Left renal cortex interstitium (tissue), 4 donors: ENCODE data around the gene CALCOCO1. TPM values are rescaled to one million over a fixed set of nuclear protein-coding genes. Genes with fewer than 3 reads are reported as not detected.
"Not testable (repeated sequence)": the region's sequence is repeated elsewhere in the genome, so short reads cannot be mapped to it uniquely, and the experiment has no call there.

Experiments used
- DNase-seq, 4 donors: peaks; one replicate each; pipeline ENCODE4 v3.0.0-alpha.2; 2013; ENCODE audit warnings: low read depth in 4 of 4, low spot score in 2 of 4, missing footprints in 1 of 4
- polyA plus RNA-seq, 4 donors: library from polyadenylated mRNA; unstranded; fragments of 120-200 nt; gene quantifications; one replicate each; pipeline ENCODE4 v1.2.1, GENCODE V29; 2013; ENCODE audit not compliant: insufficient read length in 4 of 4

The CALCOCO1 gene
- polyA plus RNA-seq, 4 donors: 111 to 148 (median 133) TPM

DNA sequence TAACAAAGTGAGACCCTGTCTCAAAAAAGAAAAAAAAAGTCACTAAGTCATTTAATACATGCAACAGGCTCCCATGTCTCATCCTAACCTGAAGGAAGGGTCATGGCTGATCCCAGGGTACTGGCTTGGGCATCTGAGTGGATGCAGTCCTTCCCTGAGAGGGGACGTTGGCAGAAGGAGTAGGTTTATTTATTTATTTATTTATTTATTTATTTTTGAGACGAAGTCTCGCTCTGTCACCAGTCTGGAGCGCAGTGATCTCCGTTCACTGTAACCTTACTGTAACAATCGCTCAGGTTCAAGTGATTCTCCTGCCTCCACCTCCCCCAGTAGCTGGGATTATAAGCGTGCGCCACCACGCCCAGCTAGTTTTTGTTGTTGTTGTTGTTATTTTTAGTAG, 7.2 kb upstream of the CALCOCO1 start:
- no peak for DNase-seq

DNA sequence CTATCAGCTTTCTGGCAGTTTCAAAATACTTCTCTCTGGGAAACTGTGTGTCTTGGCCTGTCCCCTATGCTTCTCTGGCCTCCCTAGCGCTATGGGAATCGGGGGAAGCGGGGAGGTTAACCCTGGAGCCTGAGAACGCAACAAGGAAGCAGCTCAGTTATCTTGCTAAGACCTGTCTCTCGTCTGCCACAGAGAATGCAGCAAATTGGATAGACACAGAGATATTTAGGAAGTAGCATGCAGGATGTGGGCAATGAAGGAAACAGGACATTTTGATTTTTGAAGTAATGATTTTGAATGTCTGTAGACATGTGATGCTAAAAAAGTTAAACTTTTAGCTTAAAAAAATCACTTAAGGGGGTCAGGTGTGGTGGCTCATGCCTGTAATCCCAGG, 6.6 kb upstream of the CALCOCO1 start:
- DNase-seq: no peak

DNA sequence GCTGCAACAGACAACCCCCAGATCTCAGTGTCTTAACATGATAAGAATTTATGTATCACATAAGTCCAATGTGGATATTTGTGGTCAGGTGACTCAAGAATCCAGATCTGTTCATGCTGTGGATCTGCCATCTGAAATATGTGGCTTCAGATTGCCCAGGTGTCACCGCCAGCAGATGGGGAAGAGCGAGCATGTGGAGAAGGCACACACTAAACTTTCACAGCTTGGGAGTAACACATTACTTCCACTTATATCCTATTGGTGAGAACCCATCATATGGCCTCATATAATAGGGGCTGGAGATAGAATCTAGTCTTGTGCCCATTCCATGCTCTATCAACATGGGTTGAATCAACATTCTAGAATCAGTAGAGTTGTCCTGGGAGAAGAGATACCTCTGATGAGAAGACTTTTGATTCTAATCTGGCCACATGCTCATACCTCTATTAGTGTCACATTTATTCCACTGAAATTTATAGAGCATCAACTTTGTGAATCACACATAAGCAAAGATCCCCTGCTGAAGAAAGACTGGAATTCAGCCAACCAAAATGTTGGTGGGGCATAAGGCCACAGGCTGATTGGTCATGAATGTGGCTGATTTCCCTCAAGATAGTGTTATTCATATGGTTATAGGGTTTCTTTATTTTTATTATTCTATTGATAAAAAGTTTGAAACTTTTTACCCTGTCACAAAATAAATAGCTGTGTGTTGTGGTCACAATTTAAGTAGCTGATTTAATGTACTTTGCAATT, 6.0 kb upstream of the CALCOCO1 start:
- no peak for DNase-seq

DNA sequence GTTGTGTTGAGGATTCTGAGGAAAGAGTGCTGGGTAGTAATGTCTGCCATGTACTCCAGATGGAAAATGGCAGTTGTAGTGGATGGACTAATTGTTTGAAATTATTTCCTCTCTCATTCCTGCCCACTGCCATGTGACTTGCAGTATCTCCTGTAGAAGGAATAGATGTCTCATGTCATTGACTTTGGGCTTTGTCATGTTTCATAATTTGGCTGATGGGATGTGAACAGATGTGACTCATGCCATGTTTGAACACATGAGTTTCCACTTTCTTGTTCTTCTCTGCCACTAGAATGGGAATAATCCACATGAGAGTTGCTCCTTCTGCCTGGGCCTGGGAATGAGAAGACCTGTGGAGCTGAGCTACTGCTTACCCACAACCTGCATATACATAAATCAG, 2.4 kb upstream of the CALCOCO1 start:
- DNase-seq: no peak

DNA sequence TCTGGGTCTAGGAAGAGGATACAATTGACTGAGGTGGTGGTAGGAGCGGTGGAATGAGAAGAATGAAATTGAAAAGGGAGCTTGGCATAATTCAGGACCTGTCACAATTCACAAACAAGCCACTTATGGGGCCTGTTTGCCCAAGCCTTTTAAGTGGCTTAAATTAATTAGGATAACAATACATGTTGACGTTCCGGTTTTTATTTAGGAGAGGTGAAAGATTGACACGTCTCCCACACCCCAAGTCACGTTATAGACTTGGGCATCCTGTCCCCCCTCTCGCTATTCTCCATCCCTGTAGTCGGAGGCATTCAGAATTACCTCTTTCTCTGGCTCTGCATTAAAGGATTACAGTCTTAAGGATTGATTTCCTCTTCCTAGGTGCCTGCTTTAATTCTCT, 954 bp upstream of the CALCOCO1 start:
- no peak for DNase-seq

DNA sequence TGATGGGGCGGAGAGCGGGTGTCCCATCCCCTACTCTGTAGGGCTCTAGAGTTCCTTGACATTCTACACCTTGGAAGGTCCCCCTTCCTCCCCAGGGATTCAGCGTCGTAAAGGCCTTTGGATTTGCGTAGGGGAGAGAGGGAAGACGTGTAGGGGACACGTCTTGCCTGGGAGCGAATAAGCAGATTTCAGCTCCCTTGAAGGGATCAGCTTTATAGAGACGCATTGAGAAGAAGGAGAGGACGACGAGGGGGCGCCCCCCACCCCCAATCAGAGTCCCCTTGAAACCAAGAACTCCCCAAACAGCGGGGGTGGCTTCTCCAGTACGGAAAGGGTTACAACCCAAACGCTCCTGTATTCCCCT, 324 bp downstream of the CALCOCO1 start:
- DNase-seq: no peak

DNA sequence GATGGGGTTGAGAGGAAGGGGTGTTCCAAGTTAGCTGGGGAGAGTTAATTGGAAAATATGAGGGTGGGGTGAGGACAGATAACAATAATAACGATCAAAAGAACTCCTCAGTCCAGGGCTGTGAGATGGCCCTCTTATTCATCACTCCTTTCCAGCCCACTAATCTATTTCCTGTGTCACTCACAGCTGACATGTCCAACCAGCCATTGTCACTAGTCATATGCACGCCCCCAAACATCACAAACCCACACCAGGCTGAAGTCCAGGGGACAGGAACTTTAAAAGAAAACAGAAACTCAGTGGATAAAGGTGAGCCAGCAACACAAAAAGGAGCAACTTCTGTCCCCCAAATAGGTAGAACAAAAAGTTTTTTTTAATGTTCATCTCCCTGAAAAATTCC, 911 bp downstream of the CALCOCO1 start:
- no peak for DNase-seq

DNA sequence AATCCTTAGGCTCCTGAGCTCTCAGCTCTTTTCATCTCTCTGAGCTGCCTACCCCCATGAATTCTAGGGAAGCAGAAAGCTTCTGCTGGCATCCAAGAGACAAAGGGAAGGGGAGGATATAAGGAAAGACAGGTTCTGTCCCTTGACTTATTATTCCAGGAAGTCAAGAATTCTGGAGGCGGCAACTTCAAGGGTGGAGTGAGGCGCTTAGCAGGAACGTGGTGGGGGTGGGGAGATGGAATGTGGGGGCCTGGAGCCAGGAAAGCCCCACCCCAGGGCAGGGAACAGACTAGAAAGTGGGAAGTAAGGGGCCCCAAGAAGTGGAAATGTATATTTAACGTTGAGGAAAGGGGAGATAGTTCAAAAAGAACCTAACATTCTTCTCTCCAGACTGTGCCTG, 1.4 kb downstream of the CALCOCO1 start:
- DNase-seq: no peak

DNA sequence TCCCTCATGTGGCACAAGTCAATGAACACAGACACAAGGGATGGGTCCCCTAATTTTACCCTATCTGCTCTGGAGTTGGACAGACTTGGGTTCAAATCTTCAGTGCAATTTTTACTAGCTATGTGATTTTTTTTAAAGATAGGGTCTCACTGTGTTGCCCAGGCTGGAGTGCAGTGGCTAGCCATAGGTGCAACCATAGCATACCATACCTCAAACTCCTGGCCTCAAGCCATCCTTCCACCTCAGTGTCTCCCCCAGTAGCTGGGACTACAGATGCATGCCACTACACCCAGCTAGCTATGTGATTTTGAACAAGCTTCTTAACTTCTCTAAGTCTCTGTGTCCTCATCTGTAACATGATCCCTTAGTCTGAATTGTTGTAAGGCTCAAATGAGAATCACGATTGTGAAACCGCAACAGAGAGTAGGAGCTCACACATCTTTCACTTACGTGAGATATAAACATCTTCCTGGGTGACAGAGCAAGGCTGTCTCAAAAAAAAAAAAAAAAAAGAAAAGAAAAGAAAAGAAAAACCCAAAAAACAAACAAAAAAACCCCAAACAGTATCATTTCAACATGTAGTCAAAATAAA, 4.7 kb downstream of the CALCOCO1 start:
- no peak for DNase-seq

DNA sequence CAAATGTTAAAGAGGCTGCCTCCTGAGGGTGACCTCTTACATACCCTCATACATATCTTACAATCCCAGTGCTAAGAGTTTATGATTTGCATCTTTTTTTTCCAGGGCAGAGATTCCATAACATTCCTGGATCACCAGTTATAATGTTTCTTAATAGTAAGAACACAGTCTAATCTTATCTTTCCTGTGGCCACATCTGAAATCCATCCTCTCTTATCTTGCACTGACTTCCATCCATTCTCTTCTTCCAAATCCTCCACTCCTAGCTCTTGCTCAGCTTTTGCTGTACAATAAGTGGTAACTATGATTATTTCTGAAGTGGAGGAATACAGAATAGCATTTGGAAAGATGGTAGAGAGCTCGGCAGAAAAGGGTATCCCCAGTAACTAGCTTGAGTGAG, 6.3 kb downstream of the CALCOCO1 start:
- DNase-seq: no peak

DNA sequence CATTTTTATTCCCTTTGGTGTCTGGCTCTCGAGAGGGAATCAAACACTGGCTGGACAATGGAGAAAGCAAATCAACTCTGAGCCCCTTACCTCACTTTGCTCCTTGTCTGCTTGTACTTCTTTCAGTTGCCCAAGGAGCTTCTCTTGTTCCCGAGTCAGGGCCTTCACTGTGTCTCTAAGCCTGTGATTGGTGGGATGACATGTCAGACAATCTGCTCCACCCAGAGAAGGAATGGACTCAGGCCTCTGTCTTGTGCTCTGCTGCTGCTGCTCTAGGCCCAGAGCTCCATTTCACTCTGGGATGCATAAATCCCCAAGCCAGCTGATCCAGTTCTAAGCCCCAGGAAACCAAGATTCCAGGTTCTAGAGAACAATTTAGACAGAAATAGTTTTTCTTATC, 7.6 kb downstream of the CALCOCO1 start:
- DNase-seq: no peak

DNA sequence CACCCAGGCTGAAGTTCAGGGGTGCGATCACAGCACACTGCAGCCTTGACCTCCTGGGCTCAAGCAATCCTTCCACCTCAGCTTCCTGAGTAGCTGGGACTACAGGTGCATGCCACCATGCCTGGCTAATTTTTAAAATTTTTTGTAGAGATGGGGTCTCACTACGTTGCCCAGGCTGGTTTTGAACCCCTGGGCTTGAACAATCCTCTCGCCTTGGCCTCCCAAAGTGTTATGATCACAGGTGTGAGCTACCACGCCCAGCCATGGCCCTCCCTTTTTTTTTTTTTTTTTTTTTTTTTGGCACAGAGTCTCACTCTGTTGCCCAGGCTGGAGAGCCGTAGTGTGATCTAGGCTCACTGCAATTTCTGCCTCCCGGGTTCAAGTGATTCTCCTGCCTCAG, 8.7 kb downstream of the CALCOCO1 start:
- DNase-seq: not testable (repeated sequence)

DNA sequence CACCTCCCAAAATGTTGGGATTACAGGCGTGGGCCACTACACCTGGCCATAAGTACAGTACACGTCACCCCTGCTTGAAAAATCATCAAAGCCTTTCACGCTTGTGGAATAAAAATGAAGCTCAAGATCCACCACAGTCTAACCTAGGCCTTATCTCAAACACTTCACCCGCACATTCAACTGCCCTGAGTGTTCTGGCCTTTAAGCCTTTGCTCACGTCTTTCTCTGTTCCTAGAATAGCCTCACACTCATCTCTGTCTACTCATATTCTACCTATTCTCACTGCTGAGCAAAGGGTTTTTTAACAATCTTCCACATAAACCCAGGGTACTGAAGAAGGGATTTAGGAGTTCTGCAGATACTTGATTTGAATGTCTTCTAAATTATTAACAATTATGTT, 9.9 kb downstream of the CALCOCO1 start:
- DNase-seq: no peak

DNA sequence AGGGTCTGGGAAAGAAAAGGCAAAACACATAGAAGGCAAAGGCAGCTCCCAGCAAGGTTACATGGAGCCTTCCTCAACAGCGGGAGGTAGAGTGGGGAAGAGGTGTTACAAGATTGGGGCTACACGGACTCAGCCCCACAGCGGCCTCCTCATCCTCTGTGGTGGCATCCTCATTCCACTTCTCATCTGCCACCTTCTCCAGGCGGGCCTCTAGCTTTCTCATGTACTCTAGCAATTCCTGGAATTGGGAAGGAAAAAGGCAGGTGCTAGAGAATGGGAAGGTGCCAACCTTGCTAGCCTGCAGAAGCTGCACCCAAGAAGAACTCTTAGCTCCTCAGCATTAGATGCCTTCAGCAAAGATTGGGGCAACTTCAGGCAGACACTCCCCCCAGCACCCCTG, 13.2 kb downstream of the CALCOCO1 start:
- no peak for DNase-seq

DNA sequence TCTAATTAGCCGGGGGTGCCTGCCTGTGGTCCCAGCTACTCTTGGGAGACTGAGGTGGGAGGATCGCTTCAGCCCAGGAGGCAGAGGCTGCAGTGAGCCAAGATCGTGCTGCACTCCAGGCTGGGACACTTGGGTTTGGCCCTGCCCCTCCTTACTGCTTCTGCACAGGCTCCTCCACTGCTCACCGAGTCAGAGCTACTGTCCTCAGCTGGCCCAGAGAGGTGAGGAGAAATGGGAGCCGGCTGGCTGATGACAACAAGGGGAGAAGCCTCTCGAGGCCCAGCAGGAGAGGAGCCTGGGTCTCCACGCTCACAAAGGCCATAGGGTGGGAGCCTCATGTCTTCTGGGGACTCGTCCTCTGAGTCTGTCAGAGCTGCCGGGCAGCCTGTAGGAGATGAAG, 13.7 kb downstream of the CALCOCO1 start:
- no peak for DNase-seq

DNA sequence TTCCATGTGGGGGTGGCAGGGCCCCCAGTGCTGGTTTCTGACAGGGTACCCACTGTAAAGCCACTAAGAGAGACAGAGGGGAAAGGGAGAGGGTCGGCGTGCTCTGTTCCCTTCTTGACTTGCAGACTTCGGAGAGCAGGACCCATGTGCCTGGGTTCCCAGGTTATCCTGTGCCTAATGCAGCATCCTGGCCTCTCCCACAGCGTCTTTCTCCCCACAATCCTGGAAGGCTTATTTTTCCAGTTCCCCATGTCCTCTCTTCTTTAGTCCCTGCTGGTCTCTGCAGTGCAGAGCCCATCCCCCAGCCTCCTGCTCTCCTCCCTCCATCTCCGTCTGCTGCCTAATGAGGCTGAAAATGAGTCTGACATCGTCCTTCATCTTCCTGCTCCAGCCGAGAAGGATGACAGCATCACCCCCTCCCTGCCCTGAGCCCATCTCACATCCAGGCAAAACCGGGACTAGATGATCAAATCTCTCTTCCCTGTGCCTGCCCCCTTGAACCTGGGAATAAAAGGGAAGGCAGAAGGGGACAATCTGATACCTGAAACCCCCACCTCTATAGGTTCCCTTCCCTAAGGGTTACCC, 15.1 kb downstream of the CALCOCO1 start:
- no peak for DNase-seq

DNA sequence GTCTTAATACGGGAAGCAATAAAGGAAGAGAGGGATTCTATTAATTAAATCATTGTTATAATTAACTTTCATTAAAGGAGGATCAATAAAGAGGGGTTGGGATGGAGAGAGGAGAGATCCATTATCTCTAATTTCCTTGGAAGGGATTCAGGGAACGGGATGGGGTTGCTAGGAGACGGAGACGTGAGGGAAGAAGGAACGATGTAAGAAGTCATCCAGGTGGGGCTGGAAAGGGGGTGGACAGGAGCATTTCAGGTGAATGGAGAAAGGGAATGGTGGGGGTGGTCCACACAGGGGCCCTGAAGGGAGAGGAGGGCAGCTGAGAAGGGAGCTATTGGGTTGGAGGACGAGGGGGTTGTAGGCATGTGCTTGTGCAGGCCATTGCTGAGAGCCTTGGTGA, 17.2 kb downstream of the CALCOCO1 start:
- DNase-seq: no peak

DNA sequence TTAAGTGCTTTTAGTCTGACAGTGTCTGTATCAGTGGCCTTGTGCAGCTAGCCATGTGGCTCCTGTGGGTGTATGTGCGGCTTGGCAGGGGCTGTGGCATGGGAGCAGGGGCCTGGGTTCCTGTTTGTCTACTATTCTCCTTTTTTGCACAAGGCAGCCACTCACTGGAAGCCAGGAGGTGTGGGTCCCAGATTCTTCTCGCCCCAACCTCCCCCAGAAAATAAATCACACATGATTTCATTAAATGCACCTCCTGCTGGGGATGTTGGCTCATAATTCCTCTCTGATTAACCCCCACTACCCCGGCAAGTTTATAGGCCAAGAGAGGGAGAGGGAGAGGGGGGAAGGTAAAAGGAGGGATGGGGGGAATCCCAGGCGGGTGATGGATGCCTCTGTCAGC, 17.6 kb downstream of the CALCOCO1 start:
- no peak for DNase-seq

DNA sequence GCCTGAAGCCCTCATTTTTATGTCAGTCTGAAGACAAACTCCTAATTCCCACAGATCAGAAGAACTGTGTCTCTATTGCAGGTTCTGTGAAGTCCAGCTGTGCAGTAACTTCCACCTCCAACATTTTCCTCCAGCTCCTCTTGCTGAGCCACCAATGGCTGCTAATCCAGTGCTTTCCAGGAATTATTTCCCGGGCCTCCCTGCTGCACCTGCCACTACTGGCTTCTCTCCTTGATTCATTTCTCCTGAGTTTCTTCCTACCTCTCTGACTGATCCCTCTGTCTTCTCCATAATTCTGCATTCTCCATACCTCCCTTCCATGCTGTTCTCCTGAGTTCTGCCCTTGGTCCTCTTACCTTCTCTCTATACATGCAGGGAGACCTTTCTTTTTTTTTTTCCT, 21.2 kb downstream of the CALCOCO1 start:
- no peak for DNase-seq

DNA sequence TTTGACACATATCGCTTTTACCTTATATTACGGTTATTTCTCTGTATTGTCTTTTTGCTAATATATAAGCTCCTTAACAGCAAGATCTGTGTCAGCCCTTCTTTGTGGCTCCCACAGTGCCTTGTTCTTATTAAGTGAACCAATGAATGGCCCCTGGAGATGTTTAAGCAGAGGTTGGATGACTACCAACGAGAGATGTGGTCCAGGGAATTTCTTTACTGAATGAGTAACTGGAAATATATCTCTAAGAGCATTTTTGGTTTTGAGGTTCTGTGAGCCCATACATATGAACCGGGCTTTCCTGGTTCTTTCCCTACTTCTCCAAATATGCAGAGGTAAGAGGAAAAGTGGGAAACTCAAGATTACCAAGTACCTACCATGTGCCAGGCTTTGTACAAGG, 23.5 kb downstream of the CALCOCO1 start:
- DNase-seq: no peak

DNA sequence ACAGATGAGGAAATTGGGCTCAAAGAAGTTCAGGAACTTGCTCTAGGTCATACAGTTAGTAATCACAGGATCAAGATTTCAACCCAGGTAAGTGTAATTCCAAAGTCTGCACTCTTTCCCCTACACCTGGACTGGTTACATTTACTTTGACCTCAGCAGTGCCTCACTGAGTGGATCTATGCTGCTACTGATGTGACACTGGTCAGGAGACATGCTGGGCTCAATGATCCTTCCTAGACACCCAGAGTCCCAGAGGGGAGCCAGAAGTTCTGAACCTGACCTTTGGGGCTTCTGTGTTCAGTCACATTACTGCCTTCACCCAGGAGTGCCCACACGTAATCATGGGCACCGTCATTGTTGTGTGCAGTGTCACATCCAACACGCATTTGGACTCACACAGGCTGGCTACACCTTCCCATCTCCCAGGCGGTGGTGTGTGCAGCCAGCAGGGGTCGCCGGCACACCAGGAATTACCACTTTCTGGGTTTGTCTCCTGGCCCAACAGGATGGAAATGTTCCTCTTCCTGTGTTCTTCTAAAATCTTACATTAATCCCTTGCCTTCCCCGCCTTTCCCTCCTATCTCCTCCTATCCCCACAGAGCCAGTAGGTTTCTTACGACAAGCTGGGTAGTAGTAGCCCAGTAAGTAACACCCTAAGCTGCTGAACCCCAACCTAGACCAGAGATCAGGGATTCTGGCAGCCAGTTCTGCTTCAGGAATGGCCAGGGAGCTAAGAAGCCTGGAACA, 25.6 kb downstream of the CALCOCO1 start:
- DNase-seq: no peak

DNA sequence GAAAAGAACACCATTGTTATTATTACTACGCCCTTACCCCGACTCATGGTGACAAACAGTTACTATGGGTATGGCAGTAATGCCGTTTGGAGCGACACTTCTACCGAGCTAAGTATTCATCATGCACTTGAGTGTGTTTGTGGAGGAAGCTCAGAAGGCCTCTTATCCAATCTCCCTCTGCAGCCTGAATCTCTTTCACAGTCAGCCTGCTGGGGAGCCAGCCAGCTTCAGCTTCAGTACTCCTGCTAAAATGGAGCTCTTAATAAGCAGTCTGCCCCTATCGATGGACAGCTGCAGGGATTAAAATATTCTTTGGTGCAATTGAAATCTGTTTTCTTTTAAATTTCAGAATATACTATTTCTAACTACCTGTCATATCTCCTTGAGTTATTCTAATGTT, 26.7 kb downstream of the CALCOCO1 start:
- no peak for DNase-seq
